ENCODE data around the gene ZC3H4.

ZC3H4 gene

DNA sequence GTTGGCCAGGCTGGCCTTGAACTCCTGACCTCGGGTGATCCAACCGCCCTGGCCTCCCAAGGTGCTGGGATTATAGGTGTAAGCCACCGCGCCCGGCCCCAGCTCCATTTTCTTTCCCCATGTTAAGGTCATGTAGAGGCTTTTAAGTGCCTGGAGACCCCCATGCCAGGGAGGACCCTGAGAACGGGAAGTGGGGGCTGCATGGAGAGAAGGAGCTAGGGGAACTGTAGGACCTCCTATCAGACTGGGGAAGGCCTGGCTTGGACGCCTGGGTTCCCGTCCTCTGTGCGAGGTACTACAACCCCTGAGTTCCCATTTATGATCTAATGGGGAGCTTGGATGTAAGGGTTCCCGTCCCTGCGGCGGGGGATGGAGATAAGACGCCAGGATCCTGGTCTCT, 94.7 kb downstream of the ZC3H4 start:
- no peak for DNase-seq

Measured in activated CD4-positive, CD25-positive, alpha-beta regulatory T cell (primary cell).